WI38 (cell line): ENCODE results near the gene PLEKHH1.

Experiments
- H3K4me3 ChIP-seq: 2 replicates; pipeline ENCODE4 v1.5.1; 2011; ENCODE audit warnings: low read depth, mild to moderate bottlenecking, control low read depth, low read length
- TF ChIP-seq, protein P1 (sequence below): IDR thresholded peaks from 2 replicates; pipeline ENCODE4 v1.5.1; 2012; ENCODE audit warnings: low read depth, mild to moderate bottlenecking, control low read depth, low read length

The PLEKHH1 gene

DNA sequence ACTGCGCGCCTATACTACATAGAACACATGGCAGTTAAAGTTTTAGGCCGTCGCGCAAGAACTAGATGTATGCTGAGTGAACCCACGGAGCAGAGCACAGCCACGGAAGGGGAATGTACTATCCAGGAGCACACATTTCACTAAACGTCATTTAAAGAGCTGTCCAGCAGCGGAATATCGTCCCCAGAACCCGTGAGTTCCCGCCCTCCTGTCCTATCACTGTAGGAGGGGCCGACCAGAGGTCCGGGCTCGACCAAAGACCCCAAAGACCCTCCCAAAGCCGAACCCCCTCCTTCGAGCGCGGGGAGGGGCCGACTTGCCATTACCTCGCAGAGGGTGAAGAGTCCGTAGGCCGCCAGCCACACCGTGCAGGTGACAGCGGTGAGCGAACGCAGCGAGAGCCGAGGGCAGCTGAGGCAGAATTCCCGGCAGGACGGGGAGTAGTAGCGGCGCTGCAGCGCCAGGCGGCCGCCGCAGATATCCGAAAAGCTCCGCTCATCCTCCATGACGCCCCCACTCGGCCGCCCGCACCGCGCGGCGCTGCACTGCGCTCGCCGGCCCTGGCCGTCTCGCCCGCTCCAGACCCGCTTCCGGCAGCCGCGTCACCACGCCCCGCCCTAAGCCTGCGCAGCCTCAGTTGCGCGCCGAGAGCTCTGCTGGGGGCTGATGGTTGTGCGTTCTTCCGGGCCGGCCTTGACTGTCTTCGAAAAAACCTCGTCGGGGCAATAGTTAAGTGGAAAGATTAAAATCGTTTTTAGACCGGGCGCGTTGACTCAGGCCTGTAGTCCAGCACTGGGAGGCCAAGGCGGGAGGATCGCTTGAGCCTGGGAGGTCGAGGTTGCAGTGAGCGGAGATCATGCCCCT is 66.8 kb downstream of the PLEKHH1 start, which contains the start of gene PIGH:
Gene PIGH (minus strand): TSS at position 571 of the 864 bp plus-strand sequence. CDS start 65 bp downstream, at position 506.
- H3K4me3 ChIP-seq, result peak within 1 kb of the TSS; percentile 85
- TF ChIP-seq, protein P1, sequence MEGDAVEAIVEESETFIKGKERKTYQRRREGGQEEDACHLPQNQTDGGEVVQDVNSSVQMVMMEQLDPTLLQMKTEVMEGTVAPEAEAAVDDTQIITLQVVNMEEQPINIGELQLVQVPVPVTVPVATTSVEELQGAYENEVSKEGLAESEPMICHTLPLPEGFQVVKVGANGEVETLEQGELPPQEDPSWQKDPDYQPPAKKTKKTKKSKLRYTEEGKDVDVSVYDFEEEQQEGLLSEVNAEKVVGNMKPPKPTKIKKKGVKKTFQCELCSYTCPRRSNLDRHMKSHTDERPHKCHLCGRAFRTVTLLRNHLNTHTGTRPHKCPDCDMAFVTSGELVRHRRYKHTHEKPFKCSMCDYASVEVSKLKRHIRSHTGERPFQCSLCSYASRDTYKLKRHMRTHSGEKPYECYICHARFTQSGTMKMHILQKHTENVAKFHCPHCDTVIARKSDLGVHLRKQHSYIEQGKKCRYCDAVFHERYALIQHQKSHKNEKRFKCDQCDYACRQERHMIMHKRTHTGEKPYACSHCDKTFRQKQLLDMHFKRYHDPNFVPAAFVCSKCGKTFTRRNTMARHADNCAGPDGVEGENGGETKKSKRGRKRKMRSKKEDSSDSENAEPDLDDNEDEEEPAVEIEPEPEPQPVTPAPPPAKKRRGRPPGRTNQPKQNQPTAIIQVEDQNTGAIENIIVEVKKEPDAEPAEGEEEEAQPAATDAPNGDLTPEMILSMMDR, result peak; percentile 46

DNA sequence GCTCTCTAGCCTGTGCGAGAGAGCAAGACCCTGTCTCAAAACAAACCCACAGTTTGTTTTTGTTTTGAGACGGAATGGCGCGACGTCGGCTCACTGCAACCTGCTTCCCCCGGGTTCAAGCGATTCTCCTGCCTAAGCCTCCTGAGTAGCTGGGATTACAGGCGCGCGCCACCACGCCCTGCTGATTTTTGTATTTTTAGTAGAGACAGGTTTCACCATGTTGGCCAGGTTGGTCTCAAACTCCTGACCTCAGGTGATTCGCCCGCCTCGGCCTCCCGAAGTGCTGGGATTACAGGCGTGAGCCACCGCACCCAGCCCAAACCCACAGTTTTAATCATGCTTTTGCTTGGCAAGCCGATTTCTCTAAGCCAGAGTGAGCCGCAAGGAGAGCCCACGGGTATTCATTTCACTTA is 67.5 kb downstream of the PLEKHH1 start:
- H3K4me3 ChIP-seq, result peak overlapping the region; percentile 85

DNA sequence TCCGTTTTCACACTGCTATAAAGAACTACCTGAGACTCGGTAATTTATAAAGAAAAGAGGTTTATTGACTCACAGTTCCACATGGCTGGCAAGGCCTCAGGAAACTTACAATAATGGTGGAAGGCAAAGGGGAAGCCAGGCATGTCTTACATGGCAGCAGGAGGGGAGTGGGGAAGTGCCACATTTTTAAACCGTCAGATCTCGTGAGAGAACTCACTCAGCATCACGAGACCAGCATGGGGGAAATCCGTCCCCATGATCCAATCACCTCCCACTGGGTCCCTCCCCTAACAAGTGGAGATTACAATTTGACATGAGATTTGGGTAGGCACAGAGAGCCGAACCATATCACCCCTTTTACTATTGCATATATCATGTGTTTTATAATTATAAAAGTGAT is 69.0 kb downstream of the PLEKHH1 start:
- TF ChIP-seq, protein P1, result no peak
- no peak overlapping the region for H3K4me3 ChIP-seq

DNA sequence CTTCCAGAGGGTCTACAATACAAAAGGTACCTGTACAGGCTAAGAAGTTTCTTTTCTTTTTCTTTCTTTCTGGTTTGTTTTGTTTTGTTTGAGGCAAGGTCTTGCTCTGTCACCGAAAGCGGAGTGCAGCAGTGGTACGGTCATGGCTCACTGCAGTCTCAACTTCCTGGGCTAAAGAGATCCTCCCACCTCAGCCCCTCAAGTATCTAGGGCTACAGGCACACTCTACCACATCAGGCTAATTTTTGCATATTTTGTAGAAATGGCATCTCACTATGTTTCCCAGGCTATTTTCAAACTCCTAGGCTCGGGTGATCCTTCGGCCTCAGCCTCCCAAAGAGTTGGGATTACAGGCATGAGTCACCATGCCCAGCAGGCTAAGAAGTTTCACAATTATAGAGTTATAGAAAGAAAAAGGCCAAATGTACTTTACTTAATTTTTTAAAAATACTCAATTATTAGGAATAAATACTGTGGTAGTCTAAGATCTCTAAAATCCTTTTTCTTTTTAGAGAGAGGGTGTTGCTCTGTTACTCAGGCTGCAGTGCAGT is 70.0 kb downstream of the PLEKHH1 start:
- H3K4me3 ChIP-seq, result no peak overlapping the region
- TF ChIP-seq, protein P1, result no peak

DNA sequence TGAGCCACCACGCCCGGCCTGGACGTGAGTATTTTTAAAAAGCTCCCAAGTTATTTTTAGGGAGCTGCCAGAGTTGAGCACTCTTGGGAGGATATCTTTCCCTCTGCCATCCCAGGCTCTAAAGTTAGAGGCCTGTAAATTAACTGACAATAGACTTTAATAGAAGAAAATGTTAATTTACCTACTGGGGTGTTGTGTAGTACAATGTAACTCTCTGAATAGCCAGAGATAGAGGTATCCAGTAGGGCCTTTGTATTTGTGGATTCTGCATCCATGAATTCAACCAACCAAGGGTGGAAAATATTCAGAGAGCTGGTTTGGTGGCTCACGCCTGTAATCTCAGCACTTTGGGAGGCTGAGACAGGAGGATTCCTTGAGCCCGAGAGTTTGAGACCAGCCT is 74.6 kb downstream of the PLEKHH1 start:
- no peak overlapping the region for H3K4me3 ChIP-seq
- TF ChIP-seq, protein P1, result no peak

DNA sequence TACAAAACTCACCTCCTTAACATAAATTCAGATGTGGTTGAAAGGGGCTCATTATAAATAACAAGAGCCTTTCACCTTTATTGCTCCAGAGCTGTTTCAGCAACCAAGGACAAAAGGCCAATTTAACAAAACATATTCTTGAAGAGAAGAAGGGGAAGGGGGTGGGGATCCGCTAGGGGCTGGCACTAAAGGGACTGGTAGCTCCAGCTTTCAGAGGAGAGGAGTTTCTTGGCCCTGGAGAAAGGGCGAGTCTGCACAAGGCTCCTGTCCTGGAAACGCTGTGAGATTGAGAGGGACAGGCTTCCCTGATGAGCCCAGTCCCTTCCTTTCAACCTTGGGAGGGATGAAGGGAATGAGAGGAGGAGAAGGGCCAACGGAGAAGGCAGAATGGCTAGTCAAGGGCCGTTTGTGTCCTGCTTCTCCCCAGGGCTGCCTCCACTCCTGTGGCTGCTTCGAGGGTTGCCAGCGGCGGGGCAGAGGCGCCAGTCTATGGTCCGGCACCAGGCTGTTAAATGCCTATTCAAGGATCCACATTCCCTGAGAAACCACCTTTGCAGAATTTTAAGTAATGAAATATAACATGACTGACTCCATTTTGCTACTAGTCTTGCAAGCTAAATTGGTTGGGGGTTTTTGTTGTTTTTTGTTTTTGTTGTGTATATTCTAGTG is 76.7 kb downstream of the PLEKHH1 start:
- TF ChIP-seq, protein P1, result no peak
- no peak overlapping the region for H3K4me3 ChIP-seq

DNA sequence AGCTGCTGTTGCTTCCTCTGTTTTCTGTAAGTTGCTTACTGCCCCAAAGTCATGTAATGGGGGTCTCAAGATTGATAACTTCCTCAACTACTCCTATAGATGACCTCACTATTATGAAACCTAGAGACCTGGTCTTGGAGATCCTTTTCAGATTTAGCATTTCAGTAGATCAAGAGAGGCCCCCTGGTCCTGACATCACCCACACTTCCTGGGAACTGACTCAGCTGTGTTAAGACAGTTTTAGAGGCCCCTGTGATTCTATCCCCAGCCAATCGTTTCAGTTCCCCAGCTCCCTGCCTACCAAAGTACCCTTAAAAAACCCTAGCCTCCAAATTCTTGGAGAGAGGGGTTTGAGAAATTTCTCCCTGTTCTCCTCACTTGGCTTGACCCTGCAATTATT is 77.4 kb downstream of the PLEKHH1 start:
- TF ChIP-seq, protein P1, result no peak
- no peak overlapping the region for H3K4me3 ChIP-seq
